GM18867 (cell line): ENCODE measurements around the gene RER1.

ENCODE experiments used
- ATAC-seq: cut with Tn5 transposase; IDR thresholded peaks from one replicate; pipeline ENCODE4 v1.9.1; 2021; ENCODE audit warnings: mild to moderate bottlenecking, moderate library complexity; ENCODE audit not compliant: unreplicated experiment

Gene RER1

GRCh38 chr1:2353551-2354438 lies 37.8 kb upstream of the RER1 start:
- no peak for ATAC-seq

DNA sequence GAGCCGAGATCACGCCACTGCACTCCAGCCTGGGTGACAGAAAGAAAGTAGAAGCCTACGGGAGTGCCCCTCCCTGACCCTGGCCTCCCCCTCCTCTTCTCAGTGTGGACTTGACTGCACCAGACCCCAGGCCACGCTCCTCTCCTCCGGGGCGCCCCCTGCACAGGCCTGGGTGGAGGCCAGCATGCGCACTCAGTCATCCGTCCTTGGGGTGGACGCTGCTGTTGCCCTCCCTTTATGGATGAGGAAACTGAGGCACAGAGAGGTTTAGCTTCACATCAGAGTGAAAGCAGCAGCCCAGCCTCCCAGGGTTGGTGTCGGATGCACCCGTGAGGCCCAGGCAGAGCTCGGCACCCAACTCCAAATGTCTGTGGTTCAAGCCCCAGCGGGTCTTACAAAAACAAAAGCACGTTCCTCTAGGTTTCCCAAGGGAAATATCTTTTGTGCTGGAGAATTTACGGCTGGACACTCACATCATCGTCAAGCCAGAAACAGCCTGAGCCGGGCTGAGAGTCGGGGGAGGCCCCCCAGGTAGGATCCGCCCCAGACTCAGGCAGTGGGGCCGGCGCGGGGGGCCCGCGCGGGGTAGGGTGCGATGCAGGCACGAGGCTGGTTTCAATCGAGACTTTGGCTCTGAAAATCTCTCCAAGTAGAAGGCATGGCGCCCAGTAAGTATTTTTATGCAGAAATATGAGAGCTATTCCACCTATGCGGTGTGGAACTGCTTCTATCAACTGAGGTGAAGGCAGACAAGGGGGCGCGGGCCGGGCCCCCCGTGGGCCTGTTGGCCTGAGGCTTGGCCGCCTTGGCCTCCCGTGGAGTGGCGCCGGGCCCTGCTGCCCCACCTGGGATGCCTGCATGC lies 36.9 kb upstream of the RER1 start:
- no peak for ATAC-seq

- no peak for ATAC-seq
Measured at GRCh38 chr1:2355373-2356261, 36.0 kb upstream of the RER1 start.

DNA sequence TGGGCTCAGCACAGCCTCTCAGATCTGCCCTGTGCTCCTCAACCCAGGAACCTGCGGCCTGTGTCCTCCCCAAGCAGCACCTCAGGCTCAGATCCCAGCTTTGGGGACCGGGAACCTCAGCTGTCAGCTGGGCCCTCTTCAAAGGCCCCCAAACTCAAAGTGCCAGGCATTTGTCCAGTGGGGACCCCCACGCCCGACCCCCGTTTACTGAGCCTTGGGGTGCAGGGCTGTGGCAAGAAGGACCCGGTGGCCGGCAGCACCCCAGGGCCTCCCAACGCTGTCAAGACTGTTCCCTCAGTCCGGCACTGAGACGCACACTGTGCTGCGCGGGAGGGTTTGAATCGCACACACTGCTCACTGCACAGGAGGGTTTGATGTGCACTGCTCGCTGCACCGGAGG lies 35.2 kb upstream of the RER1 start:
- ATAC-seq = no peak

GRCh38 chr1:2356911-2357845 lies 34.5 kb upstream of the RER1 start:
- no peak for ATAC-seq

DNA sequence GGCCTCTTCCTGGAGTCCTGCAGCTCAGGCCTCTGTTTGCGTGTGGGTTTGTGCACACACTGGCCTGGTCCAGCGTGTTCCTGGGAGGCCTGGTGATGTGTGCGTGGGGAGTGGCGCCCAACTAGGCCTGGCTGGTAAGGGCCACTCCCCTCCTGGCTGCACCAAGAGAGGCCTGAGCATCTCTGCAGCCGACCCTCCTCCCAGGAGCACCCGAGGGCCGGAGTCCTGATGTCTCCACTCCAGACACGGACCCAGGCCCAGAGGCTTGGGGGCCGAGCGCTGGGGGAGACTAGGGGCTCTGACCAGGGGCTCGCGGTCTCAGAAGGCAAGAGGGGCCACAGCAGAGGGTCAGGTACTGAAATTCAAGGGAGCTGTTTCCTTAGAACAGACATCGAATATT lies 33.6 kb upstream of the RER1 start:
- ATAC-seq = no peak

GRCh38 chr1:2358651-2359640 lies 32.7 kb upstream of the RER1 start:
- no peak for ATAC-seq

DNA sequence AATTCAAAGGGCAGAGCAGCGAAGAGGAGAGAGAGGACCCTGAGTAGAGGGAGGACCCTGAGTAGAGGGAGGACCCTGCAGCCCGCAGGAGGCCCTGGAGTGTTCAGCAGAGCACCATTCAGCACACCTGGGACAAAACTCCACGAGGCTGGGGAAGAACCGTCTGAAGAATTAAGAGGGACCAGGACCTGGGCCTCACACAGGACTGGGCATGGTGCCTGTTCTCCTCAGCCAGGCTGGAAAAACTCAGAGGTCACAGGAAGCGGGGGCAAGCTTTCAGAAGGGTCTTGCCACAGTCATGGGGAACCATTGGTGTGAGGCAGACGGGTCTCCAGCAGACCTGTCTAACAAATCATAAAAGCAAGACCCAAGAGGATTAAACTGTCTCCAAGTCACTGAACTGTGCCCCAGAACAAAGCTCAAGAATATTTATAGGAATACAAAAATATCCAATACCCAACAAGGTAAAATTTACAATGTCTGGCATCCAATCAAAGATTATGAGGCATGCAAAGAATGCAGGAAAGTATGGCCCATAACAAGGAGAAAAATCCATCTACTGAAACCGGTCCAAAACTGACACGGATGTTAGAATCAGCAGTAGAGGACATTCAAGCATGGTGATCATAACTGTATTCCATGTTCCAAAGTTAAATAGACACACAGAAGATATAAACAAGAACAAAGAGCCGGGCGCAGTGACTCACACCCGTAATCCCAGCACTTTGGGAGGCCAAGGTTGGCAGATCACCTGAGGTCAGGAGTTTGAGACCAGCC lies 30.9 kb upstream of the RER1 start:
- ATAC-seq = no peak

DNA sequence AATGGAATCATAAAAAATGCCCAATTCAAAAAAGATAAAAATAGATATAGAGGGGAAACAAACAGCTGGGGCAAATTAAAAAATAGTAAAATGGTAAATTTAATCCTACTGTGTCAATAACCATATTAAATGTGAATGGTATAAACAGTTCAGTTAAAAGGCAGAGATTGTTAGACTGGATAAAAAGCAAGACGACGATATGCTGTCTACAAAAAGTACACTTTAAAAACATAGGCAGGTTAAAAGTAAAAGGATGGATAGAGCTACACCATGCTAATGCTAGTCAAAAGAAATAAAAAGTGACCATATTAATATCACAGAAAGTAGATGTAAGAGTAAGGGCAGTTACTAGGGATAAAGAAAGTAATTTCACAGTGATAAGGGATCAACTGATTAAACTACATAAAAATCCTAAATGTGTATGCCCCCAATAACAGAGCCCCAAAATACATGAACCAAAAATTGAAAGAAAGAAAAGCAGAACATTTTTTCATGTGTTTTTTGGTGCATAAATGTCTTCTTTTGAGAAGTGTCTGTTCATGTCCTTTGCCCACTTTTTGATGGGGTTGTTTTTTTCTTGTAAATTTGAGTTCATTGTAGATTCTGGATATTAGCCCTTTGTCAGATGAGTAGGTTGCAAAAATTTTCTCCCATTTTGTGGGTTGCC lies 27.7 kb upstream of the RER1 start:
- ATAC-seq = no peak

GRCh38 chr1:2368053-2368744 lies 23.4 kb upstream of the RER1 start:
- ATAC-seq = no peak

DNA sequence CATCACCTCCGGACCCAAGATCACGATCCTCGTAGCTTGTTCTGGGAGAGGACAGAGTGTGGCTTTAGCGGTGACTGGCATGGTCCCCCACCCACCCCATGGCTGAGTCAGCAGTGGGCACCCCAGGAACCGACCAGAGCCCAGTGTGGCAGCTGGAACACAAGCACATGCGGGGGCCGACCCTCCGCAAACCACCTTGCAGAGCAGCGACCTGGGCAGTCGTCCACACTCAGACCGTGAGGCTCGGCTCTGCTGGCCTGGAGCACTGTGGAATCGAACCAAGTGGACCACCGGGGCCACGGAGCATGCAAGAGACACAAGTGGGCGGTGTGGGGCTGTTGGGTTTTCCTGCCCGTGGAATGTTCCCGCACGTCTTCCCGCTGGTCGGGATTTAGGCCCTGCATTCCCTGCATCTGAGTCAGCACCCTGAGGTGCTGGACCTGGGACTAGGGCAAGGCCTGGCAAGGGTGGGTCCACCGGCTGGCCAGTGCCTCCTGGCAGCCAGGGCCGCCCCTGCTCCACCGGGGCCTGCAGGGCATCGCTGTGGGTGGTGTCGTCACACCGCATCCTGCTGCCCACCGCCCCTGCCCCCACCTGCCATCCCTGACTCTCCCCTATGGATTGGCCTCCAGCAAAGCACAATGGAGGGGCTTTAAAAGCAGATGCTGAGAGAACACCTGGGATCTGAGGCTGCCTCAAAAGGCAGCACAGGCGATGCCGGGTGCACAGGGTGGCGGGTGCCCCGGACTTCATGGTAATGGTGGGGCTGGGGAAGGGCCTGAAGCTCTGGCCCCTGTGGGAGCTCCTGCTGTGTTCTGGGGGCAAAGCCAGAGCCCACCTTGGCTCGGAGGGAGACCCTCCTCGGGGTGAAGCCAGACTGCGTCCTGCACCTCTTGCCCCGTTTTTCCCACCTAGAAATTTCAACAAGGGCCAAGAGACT lies 18.8 kb upstream of the RER1 start:
- no peak for ATAC-seq

DNA sequence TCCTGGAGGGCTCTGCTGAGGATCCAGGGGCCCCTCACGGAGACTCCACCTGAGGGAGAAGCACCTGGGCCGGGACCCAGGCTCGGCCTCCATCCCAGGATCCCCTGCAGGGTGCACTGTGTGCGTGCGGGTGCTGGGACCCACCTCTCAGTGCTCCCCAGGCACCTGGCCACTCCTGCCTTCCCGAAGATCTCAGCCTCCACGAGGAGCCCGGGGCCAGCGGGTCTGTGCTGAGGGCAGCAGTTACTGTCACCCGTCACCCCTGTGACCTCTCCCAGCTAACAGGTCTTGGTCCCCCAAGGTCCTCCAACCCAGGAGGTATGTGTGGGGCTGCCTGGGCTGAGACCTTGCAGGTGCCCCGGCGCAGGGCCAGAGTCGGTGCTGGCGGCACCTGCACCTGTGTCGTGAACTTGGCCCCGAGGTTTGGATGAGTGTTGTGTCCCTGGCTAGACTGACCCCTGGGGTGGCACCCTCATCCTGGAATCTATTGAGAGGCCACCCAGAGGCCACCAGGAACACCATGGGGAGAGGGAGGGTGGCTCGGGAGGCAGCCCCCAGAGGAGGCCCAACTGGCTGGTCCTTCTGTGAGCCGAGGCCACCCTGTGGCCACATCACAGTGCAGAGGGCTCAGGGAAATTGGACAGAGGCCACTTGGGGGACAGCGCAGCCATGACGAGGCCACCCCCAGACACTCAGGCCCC lies 17.9 kb upstream of the RER1 start:
- no peak for ATAC-seq

DNA sequence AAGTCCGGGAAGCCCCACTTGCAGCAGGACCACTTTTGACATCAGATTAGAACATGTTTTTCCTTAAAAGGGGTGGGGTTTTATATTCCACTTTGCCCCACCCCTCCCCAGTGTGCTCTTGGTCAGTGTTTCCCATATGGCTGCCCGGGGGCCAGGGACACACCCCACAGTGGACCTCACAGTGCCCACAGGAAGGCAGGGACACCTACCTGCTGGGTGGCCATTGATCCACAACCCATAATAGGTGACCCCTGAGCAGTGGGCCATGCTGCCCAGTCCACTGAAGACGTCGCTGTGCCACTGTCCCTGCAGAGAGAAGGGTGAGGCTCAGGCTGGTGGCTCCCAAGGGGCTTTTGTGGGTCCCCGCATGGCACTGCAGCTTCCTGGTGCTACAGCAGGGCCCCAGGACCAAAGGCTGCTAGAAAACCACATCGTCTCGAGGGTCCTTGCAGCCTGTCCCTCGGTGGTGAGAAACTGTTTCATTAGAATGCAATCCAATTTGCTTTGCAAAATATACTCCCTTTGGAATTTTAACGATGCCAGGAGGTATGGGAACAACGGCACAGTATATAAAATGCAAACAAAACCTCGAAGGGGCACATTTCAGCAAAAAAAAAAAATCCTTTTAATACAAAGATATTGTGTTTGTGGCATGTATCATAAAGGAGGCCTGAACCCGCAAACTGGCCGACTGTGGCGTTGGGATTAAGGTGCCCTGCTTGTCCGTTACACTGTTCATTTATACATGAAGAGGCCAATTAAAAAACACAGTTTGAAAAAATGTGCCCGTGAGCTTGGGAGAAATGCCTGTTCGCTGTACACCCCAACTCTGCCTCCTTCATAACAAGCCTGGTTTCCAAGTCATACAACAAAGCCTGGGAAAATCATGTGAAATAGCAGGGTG lies 17.1 kb upstream of the RER1 start:
- no peak for ATAC-seq
